Measurements from ENCODE around the gene HOXC13. TPM values are rescaled to one million over a fixed set of nuclear protein-coding genes. Genes with fewer than 3 reads are reported as not detected.
A peak's percentile ranks its signal among the peaks of the same experiment; 100 is the strongest.

HOXC13 gene
- total and polyA plus RNA-seq, 2 of the 13 experiments (the other 11 are each of a cell fraction or from before 2014, with no cell fraction given), result 0.07 TPM; not detected in 1

DNA sequence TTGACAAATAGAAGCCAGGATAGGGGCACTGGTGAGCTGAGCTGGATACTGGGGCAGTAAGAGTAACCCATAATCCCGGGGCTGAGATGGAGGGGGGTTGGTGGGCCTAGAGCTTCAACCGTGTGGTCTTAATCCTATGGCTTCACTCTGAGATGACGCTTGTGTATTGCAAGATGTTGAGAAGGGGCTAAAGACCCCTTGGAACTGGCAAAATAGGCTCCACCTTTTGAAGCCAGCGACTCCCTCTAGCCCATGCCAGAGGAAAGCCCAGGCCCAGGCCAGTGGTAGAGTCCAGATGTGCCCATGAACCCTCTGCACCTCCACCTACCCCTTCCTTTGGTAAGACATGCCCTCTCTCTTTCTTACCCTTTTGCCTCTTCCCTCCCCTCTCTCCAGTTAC lies 20.7 kb downstream of the HOXC13 start (continued):
- TF ChIP-seq, protein P1, sequence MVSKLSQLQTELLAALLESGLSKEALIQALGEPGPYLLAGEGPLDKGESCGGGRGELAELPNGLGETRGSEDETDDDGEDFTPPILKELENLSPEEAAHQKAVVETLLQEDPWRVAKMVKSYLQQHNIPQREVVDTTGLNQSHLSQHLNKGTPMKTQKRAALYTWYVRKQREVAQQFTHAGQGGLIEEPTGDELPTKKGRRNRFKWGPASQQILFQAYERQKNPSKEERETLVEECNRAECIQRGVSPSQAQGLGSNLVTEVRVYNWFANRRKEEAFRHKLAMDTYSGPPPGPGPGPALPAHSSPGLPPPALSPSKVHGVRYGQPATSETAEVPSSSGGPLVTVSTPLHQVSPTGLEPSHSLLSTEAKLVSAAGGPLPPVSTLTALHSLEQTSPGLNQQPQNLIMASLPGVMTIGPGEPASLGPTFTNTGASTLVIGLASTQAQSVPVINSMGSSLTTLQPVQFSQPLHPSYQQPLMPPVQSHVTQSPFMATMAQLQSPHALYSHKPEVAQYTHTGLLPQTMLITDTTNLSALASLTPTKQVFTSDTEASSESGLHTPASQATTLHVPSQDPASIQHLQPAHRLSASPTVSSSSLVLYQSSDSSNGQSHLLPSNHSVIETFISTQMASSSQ (IDR thresholded peaks at IDR 0.05; ENCODE audit: low read depth), result no peak
- TF ChIP-seq, protein P1 (CRISPR knock-in tag; IDR thresholded peaks at IDR 0.05; ENCODE audit: borderline replicate concordance), result no peak
- no peak for TF ChIP-seq ZNF790 (CRISPR knock-in tag; IDR thresholded peaks at IDR 0.05; ENCODE audit: borderline replicate concordance)

DNA sequence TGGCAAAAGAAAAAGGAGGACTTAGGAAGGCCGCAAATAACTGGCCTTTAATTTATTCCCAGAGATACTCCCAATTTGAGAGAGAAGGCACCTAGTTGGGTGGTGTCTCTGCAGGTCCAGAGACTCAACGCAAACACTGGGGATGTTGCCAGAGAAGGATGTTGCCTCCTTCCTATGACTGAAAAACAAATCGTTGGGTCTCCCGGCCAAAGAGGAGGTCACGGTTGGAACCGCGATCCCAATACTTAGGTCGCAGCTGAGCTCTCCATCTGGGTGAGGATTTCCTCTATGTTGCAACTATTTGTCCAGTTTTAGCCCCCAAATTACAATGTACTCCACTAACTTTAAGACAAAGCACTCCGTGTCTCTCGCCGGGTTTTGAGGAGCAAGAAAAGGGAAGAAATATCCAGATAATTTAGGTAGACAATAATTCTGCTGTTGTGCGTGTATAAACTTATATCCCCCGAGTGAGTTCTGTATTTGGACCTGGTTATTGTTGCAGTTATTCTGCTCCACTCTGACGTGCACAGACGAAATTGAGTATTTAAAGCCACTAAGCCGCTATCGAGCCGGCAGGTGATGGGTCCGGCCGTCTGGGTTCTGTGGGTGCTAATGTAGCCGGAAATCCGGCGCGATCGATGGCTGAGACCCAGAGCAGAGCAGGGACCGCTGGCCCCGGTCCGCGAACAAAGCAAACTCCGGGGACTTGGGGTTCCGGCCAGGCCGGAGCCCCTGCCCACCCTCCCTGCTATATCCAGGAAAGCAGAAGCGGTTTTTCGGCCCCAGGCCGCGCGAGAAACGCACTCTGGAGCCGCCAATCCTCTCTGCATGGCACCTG lies 21.8 kb downstream of the HOXC13 start:
- H4K20me1 ChIP-seq (ENCODE audit: insufficient read depth, low read length), result no peaks in the 10 kb centered on the region
- H3K27ac ChIP-seq (ENCODE audit: extremely low read length, insufficient read depth, low read length), result no peak overlapping the region
- POLR2A ChIA-PET, result no interaction called here
- peaks cover 24 to 95% of the 10 kb centered on the region in 2 experiments for H3K27me3 ChIP-seq (ENCODE audit: control insufficient read depth in 1 of 2, insufficient read depth in 2 of 2, low read length in 2 of 2)
- no TSS peak for BruUV-seq (replicated peaks)
- no peak for DNase-seq (ENCODE audit: low spot score)
- no peaks in the 10 kb centered on the region for H3K4me1 ChIP-seq (ENCODE audit: insufficient read depth, low read length)
- no peak overlapping the region for H3K9ac ChIP-seq (ENCODE audit: insufficient read depth, low read depth, low read length)
- H2AFZ ChIP-seq (ENCODE audit: low read length), result no peak overlapping the region
- H3K4me3 ChIP-seq (replicated peaks in 1 of 3; ENCODE audit: insufficient read depth in 1 of 3, low read depth in 2 of 3, low read length in 3 of 3), result peak overlapping the region in 1 of 3 experiments; percentile 55; a peak in 1 of 6 replicates
- TF ChIP-seq EZH2 (conservative IDR thresholded peaks at IDR 0.05; ENCODE audit: low read depth, low read length), result peak; percentile 78; the same call in 1 of the 2 replicates
- TF ChIP-seq ZSCAN25 (CRISPR knock-in tag; IDR thresholded peaks at IDR 0.05), result no peak
- no peak for FAIRE-seq
- WGBS (ENCODE audit: low lambda C conversion rate), result 40% methylated on average over 15 of the region's 39 CpGs
- H3K79me2 ChIP-seq (ENCODE audit: insufficient read depth, low read length), result no peaks in the 10 kb centered on the region
- H3K4me2 ChIP-seq (ENCODE audit: low read depth, low read length), result peak overlapping the region; percentile 49
- in situ Hi-C loops (cut with HindIII; ENCODE audit: extremely low pct_ligation_motif_present, low pct_unique_long_range_greater_than_20kb) (no loop called here), intact Hi-C loops (cut with micrococcal nuclease; ENCODE audit: unreplicated experiment) (loop anchor here (1.0 kb wide), 1 partner anchor 193 kb away; no protein-coding TSS in a partner anchor)
- CTCF ChIA-PET (ENCODE audit: low intra/inter-chr PET ratio, low total read pairs), result interaction anchor here (2.1 kb wide), 1 partner anchor 192 kb away, joined by 20 read pairs; no protein-coding TSS in a partner anchor
- H3K36me3 ChIP-seq (replicated peaks in 1 of 2; ENCODE audit: control insufficient read depth in 1 of 2, insufficient read depth in 2 of 2, low read length in 2 of 2), result no peaks in the 10 kb centered on the region
- no peak for ATAC-seq
- H3K9me3 ChIP-seq (ENCODE audit: low read length), result no peaks in the 10 kb centered on the region

All from HepG2 (cell line).